ENCODE measurements around the gene CTXN2.

DNA sequence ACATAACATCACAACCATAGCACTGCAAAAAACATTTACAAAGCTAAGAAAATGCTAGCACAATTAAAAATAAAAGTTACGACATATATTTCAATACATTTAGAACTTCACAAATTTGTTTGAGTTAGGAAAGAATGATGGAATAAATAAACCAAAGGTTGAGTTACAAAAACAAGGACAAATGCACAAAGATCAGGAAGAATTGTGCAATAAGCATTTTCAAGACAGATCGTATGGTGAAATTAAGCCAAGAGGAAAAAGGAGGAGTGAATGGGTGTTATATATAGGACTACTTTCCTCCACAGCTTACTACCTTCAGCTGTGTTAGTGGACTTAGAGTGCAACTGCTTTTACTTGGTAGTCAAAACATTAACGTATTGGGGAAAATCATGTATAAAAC lies 5.9 kb upstream of the CTXN2 start:
- TF ChIP-seq ZNF384 (IDR thresholded peaks at IDR 0.05): no peak
- no peak for TF ChIP-seq BHLHE40 (IDR thresholded peaks at IDR 0.05; ENCODE audit: borderline replicate concordance)
- no peak for TF ChIP-seq SP1 (IDR thresholded peaks at IDR 0.05)
- TF ChIP-seq, protein P1, sequence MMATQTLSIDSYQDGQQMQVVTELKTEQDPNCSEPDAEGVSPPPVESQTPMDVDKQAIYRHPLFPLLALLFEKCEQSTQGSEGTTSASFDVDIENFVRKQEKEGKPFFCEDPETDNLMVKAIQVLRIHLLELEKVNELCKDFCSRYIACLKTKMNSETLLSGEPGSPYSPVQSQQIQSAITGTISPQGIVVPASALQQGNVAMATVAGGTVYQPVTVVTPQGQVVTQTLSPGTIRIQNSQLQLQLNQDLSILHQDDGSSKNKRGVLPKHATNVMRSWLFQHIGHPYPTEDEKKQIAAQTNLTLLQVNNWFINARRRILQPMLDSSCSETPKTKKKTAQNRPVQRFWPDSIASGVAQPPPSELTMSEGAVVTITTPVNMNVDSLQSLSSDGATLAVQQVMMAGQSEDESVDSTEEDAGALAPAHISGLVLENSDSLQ (IDR thresholded peaks at IDR 0.05): no peak
- no peak for TF ChIP-seq TARDBP (IDR thresholded peaks at IDR 0.05)
- TF ChIP-seq ELF4 (IDR thresholded peaks at IDR 0.05): no peak
- TF ChIP-seq SUZ12 (IDR thresholded peaks at IDR 0.05): no peak
- no peak for TF ChIP-seq L3MBTL2 (conservative IDR thresholded peaks at IDR 0.05)

All from HEK293T (cell line).